ENCODE data around the gene AIFM3.

DNA sequence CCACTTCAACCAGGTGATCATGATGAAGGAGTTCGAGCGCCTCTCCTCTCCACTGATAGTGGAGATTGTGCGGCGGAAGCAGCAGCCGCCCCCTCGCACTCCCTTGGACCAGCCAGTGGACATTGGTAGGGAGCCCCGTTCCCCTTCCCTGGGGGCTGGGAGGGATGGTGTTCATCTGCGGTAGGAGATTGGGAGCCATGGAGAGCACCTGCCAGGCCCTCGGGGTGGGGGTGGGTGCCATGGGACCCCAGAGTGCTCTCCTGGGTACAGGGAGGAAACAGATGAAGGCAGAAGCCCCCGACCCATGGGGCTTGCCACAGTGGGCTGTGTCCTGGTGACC is 27.8 kb downstream of the AIFM3 start:
- TF ChIP-seq, protein P1, sequence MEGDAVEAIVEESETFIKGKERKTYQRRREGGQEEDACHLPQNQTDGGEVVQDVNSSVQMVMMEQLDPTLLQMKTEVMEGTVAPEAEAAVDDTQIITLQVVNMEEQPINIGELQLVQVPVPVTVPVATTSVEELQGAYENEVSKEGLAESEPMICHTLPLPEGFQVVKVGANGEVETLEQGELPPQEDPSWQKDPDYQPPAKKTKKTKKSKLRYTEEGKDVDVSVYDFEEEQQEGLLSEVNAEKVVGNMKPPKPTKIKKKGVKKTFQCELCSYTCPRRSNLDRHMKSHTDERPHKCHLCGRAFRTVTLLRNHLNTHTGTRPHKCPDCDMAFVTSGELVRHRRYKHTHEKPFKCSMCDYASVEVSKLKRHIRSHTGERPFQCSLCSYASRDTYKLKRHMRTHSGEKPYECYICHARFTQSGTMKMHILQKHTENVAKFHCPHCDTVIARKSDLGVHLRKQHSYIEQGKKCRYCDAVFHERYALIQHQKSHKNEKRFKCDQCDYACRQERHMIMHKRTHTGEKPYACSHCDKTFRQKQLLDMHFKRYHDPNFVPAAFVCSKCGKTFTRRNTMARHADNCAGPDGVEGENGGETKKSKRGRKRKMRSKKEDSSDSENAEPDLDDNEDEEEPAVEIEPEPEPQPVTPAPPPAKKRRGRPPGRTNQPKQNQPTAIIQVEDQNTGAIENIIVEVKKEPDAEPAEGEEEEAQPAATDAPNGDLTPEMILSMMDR (IDR thresholded peaks at IDR 0.05), result no peak
- TF ChIP-seq POLR2A (IDR thresholded peaks at IDR 0.05), result no peak

Measured in thyroid gland (tissue), 4 donors.